LNCAP (cell line): Measurements from ENCODE around the gene MYOM3.

ENCODE experiments used
- CTCF ChIP-seq: fragments of 450-650 bp; IDR thresholded peaks from 2 replicates; pipeline ENCODE4 v1.5.1; 2017; ENCODE audit warnings: mild to moderate bottlenecking

The MYOM3 gene

GRCh38 chr1:24124980-24125379 is 13.0 kb upstream of the MYOM3 start:
- TF ChIP-seq CTCF, result no peak

GRCh38 chr1:24123611-24124010 is 11.7 kb upstream of the MYOM3 start:
- no peak for TF ChIP-seq CTCF

- no peak for TF ChIP-seq CTCF
These were observed 10.8 kb upstream of the MYOM3 start for GRCh38 chr1:24122776-24123175.

- TF ChIP-seq CTCF, result no peak
These were observed 9.5 kb upstream of the MYOM3 start for GRCh38 chr1:24121406-24121805.

- TF ChIP-seq CTCF, result no peak
These were observed 9.0 kb upstream of the MYOM3 start for GRCh38 chr1:24120965-24121364.

GRCh38 chr1:24119859-24120756 is 8.2 kb upstream of the MYOM3 start:
- TF ChIP-seq CTCF, result no peak

GRCh38 chr1:24119489-24119858 is 7.5 kb upstream of the MYOM3 start:
- TF ChIP-seq CTCF, result no peak
